GM21619 (cell line): ENCODE measurements around the gene ZFAND6.
"Not testable (repeated sequence)": the region's sequence is repeated elsewhere in the genome, so short reads cannot be mapped to it uniquely, and the experiment has no call there.

Experiments
- ATAC-seq: cut with Tn5 transposase; IDR thresholded peaks from one replicate; pipeline ENCODE4 v1.9.1; 2021; ENCODE audit not compliant: unreplicated experiment

Gene ZFAND6

GRCh38 chr15:80095969-80096368 lies 36.5 kb downstream of the ZFAND6 start:
- no peak for ATAC-seq

GRCh38 chr15:80098341-80098740 lies 38.9 kb downstream of the ZFAND6 start:
- ATAC-seq: no peak

GRCh38 chr15:80099241-80099640 lies 39.8 kb downstream of the ZFAND6 start:
- ATAC-seq: peak; percentile 48

GRCh38 chr15:80099662-80100061 lies 40.2 kb downstream of the ZFAND6 start:
- peak; percentile 80 for ATAC-seq

GRCh38 chr15:80100247-80100646 lies 40.8 kb downstream of the ZFAND6 start:
- ATAC-seq: no peak

- no peak for ATAC-seq
Observed at GRCh38 chr15:80105193-80105592, 45.7 kb downstream of the ZFAND6 start.

GRCh38 chr15:80105595-80105994 lies 46.1 kb downstream of the ZFAND6 start:
- ATAC-seq: no peak

GRCh38 chr15:80106051-80106450 lies 46.6 kb downstream of the ZFAND6 start:
- no peak for ATAC-seq

- no peak for ATAC-seq
Observed at GRCh38 chr15:80107204-80107603, 47.7 kb downstream of the ZFAND6 start.

GRCh38 chr15:80107774-80108173 lies 48.3 kb downstream of the ZFAND6 start:
- ATAC-seq: no peak

GRCh38 chr15:80109388-80109787 lies 49.9 kb downstream of the ZFAND6 start:
- no peak for ATAC-seq

- ATAC-seq: no peak
Observed at GRCh38 chr15:80110920-80111319, 51.4 kb downstream of the ZFAND6 start.

- no peak for ATAC-seq
Observed at GRCh38 chr15:80114114-80114513, 54.6 kb downstream of the ZFAND6 start.

- ATAC-seq: no peak
Observed at GRCh38 chr15:80115021-80115420, 55.5 kb downstream of the ZFAND6 start.

GRCh38 chr15:80118956-80119355 lies 59.5 kb downstream of the ZFAND6 start:
- no peak for ATAC-seq

GRCh38 chr15:80120636-80121035 lies 61.2 kb downstream of the ZFAND6 start:
- no peak for ATAC-seq

- no peak for ATAC-seq
Observed at GRCh38 chr15:80121546-80121945, 62.1 kb downstream of the ZFAND6 start.

- no peak for ATAC-seq
Observed at GRCh38 chr15:80123034-80123433, 63.6 kb downstream of the ZFAND6 start.

- not testable (repeated sequence) for ATAC-seq
Observed at GRCh38 chr15:80127253-80127652, 67.8 kb downstream of the ZFAND6 start.

GRCh38 chr15:80127911-80128310 lies 68.4 kb downstream of the ZFAND6 start:
- no peak for ATAC-seq

- no peak for ATAC-seq
Observed at GRCh38 chr15:80132382-80132781, 72.9 kb downstream of the ZFAND6 start.

GRCh38 chr15:80136854-80137253 lies 77.4 kb downstream of the ZFAND6 start:
- no peak for ATAC-seq

- ATAC-seq: no peak
Observed at GRCh38 chr15:80138961-80139360, 79.5 kb downstream of the ZFAND6 start.

GRCh38 chr15:80140909-80141308 lies 81.4 kb downstream of the ZFAND6 start:
- ATAC-seq: no peak
